Stimulated activated effector memory CD8-positive, alpha-beta T cell treated with anti-CD3 and anti-CD28 coated beads, Interleukin-12 subunit alpha, Interleukin-12 subunit beta, amount 100 ng/mL, for 72 hours (primary cell): ENCODE measurements around the gene CNTN2.

ENCODE experiments used
- ATAC-seq: fragments of 150-1000 bp; cut with Tn5 transposase; 2 replicates; pipeline ENCODE4 v1.10.0; 2021
- DNase-seq, 2 donors: peaks; one replicate each; pipeline ENCODE4 v3.0.0; 2021 to 2022; ENCODE audit warnings: low spot score in 2 of 2
- H3K27ac Mint-ChIP-seq: one replicate; pipeline ENCODE4 v1.8.0; 2022; ENCODE audit warnings: mild to moderate bottlenecking, mixed read lengths
- H3K36me3 Mint-ChIP-seq: one replicate; pipeline ENCODE4 v1.8.0; 2022; ENCODE audit warnings: mild to moderate bottlenecking, mixed read lengths
- H3K4me1 Mint-ChIP-seq: one replicate; pipeline ENCODE4 v1.8.0; 2022; ENCODE audit warnings: mixed read lengths
- H3K4me3 Mint-ChIP-seq: one replicate; pipeline ENCODE4 v1.8.0; 2022; ENCODE audit warnings: mild to moderate bottlenecking, mixed read lengths
- H3K9me3 Mint-ChIP-seq: one replicate; pipeline ENCODE4 v1.8.0; 2022; ENCODE audit warnings: mixed read lengths

CNTN2 gene

GRCh38 chr1:205057808-205058575 is 15.0 kb downstream of the CNTN2 start:
- Mint-ChIP-seq H3K9me3 (no peaks in the 10 kb centered on the region), H3K27ac (no peak overlapping the region), H3K4me1 (no peaks in the 10 kb centered on the region), H3K36me3 (no peaks in the 10 kb centered on the region), H3K4me3 (no peak overlapping the region)
- DNase-seq (no peak), ATAC-seq (no peak)

- ATAC-seq: no peak
- H3K4me1 Mint-ChIP-seq: no peaks in the 10 kb centered on the region
- no peaks in the 10 kb centered on the region for H3K9me3 Mint-ChIP-seq
- no peak overlapping the region for H3K4me3 Mint-ChIP-seq
- no peak overlapping the region for H3K27ac Mint-ChIP-seq
- DNase-seq: no peak
- H3K36me3 Mint-ChIP-seq: no peaks in the 10 kb centered on the region
These were observed 15.8 kb downstream of the CNTN2 start for GRCh38 chr1:205058853-205059252.

DNA sequence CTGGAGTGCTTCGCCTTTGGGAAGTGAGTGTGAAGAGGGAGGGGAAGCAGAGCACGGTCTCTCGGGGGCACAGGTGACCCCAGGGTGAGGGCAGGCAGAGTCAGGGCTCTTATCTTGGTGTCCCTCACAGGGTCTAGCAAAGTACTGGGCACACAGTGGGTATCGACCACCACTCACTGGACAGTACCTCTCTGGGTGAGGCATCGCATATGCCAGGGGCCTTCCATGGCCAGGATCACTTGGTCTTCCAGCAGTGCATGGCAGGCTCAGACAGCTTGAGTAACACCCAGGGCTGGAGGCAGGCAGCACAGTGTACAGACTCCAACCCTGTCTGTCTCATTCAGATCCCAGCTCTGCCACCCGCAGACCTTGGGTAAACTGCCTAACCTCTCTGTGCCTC is 16.6 kb downstream of the CNTN2 start:
- Mint-ChIP-seq H3K27ac (no peak overlapping the region), H3K4me3 (no peak overlapping the region), H3K9me3 (no peaks in the 10 kb centered on the region), H3K36me3 (no peaks in the 10 kb centered on the region), H3K4me1 (no peaks in the 10 kb centered on the region)
- ATAC-seq: no peak
- DNase-seq: no peak

GRCh38 chr1:205060746-205061145 is 17.7 kb downstream of the CNTN2 start:
- DNase-seq: no peak
- Mint-ChIP-seq H3K36me3 (no peaks in the 10 kb centered on the region), H3K9me3 (no peaks in the 10 kb centered on the region), H3K4me1 (no peaks in the 10 kb centered on the region), H3K4me3 (no peak overlapping the region), H3K27ac (no peak overlapping the region)
- no peak for ATAC-seq

DNA sequence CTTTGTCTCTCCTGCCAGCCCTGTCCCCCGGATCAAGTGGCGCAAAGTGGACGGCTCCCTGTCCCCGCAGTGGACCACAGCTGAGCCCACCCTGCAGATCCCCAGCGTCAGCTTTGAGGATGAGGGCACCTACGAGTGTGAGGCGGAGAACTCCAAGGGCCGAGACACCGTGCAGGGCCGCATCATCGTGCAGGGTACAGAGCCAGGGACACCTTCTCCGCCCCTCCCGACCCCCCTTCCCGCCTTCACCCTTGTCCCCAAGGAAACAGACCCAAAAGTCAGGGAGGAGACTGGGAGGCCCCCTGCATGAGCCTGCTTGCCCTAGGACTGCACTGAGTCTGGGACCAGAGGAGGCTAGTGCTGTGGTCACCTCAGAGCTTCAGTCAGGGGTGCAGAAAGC is 18.2 kb downstream of the CNTN2 start:
- ATAC-seq (no peak), DNase-seq (peak in 1 of 2 donors; percentile 51)
- H3K4me1 Mint-ChIP-seq: no peaks in the 10 kb centered on the region
- H3K36me3 Mint-ChIP-seq: no peaks in the 10 kb centered on the region
- H3K4me3 Mint-ChIP-seq: no peak overlapping the region
- no peaks in the 10 kb centered on the region for H3K9me3 Mint-ChIP-seq
- no peak overlapping the region for H3K27ac Mint-ChIP-seq

DNA sequence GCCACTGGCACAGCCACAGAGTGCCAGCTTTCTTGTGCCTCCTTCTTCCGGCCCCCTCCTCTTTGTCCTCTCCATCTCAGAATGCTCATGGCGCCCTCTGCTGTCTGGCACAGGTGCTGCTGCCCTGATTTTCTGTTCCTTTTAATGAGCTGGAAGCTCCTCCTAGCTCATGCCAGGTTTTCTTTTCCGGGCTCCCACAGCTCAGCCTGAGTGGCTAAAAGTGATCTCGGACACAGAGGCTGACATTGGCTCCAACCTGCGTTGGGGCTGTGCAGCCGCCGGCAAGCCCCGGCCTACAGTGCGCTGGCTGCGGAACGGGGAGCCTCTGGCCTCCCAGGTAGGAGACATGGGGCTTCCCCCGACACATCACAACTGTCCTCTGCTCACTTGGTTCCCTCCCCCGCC is 18.7 kb downstream of the CNTN2 start:
- DNase-seq (peak; percentile 53 to 87), ATAC-seq (peak; percentile 49)
- Mint-ChIP-seq H3K36me3 (no peaks in the 10 kb centered on the region), H3K27ac (no peak overlapping the region), H3K4me3 (no peak overlapping the region), H3K9me3 (no peaks in the 10 kb centered on the region), H3K4me1 (no peaks in the 10 kb centered on the region)

- H3K4me1 Mint-ChIP-seq: no peaks in the 10 kb centered on the region
- H3K27ac Mint-ChIP-seq: no peak overlapping the region
- DNase-seq: no peak
- no peaks in the 10 kb centered on the region for H3K36me3 Mint-ChIP-seq
- H3K9me3 Mint-ChIP-seq: no peaks in the 10 kb centered on the region
- no peak for ATAC-seq
- H3K4me3 Mint-ChIP-seq: no peak overlapping the region
These were observed 19.3 kb downstream of the CNTN2 start for GRCh38 chr1:205062319-205062718.

- Mint-ChIP-seq H3K4me1 (no peaks in the 10 kb centered on the region), H3K27ac (no peak overlapping the region), H3K36me3 (no peaks in the 10 kb centered on the region), H3K9me3 (no peaks in the 10 kb centered on the region), H3K4me3 (no peak overlapping the region)
- ATAC-seq (no peak), DNase-seq (no peak)
These were observed 19.9 kb downstream of the CNTN2 start for GRCh38 chr1:205062895-205063294.

DNA sequence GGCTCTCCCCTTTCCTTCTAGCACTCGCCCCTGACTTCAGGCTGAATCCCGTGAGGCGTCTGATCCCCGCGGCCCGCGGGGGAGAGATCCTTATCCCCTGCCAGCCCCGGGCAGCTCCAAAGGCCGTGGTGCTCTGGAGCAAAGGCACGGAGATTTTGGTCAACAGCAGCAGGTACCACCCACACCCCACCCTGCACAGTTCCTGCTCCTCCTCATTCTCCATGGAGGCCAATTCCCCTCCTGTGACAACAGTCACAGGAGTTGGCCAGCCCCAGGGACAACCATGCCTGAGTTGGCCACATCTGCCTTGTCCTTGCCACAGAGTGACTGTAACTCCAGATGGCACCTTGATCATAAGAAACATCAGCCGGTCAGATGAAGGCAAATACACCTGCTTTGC is 21.3 kb downstream of the CNTN2 start:
- no peak for DNase-seq
- no peak for ATAC-seq
- no peaks in the 10 kb centered on the region for H3K9me3 Mint-ChIP-seq
- H3K36me3 Mint-ChIP-seq: no peaks in the 10 kb centered on the region
- no peaks in the 10 kb centered on the region for H3K4me1 Mint-ChIP-seq
- no peak overlapping the region for H3K4me3 Mint-ChIP-seq
- H3K27ac Mint-ChIP-seq: no peak overlapping the region

GRCh38 chr1:205064741-205065316 is 21.8 kb downstream of the CNTN2 start:
- ATAC-seq (no peak), DNase-seq (no peak)
- Mint-ChIP-seq H3K4me3 (no peak overlapping the region), H3K4me1 (no peaks in the 10 kb centered on the region), H3K36me3 (no peaks in the 10 kb centered on the region), H3K27ac (no peak overlapping the region), H3K9me3 (no peaks in the 10 kb centered on the region)

DNA sequence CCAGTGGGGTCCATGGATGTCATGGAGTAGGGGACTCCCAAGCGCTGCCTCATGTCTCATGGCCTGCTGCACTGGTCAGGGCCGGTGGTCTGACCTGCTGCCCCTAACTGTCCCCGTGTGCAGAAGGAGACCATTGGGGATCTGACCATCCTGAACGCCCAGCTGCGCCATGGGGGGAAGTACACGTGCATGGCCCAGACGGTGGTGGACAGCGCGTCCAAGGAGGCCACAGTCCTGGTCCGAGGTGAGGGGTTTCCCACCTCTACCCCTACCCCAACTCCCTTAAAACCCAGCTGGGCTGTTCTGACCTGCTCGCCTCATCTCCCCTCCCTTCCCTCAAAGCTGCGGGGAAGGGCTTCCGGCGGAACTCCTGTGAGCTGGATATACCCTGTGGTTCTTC is 22.7 kb downstream of the CNTN2 start:
- DNase-seq: no peak
- Mint-ChIP-seq H3K9me3 (no peaks in the 10 kb centered on the region), H3K4me3 (no peak overlapping the region), H3K27ac (no peak overlapping the region), H3K4me1 (no peaks in the 10 kb centered on the region), H3K36me3 (no peaks in the 10 kb centered on the region)
- no peak for ATAC-seq

- DNase-seq: no peak
- H3K9me3 Mint-ChIP-seq: no peaks in the 10 kb centered on the region
- no peak for ATAC-seq
These were observed 23.3 kb downstream of the CNTN2 start for GRCh38 chr1:205066141-205066818.

GRCh38 chr1:205067031-205067430 is 24.0 kb downstream of the CNTN2 start:
- Mint-ChIP-seq H3K4me3 (no peak overlapping the region), H3K4me1 (no peaks in the 10 kb centered on the region), H3K36me3 (no peaks in the 10 kb centered on the region), H3K9me3 (no peaks in the 10 kb centered on the region), H3K27ac (no peak overlapping the region)
- ATAC-seq (no peak), DNase-seq (no peak)

More at GRCh38 chr1:205066141-205066818, 23.3 kb downstream of the CNTN2 start:
- no peak overlapping the region for H3K27ac Mint-ChIP-seq
- no peaks in the 10 kb centered on the region for H3K4me1 Mint-ChIP-seq
- H3K4me3 Mint-ChIP-seq: no peak overlapping the region
- H3K36me3 Mint-ChIP-seq: no peaks in the 10 kb centered on the region

- no peak for DNase-seq
- ATAC-seq: no peak
- H3K27ac Mint-ChIP-seq: no peak overlapping the region
These were observed 25.0 kb downstream of the CNTN2 start for GRCh38 chr1:205068001-205068400.

DNA sequence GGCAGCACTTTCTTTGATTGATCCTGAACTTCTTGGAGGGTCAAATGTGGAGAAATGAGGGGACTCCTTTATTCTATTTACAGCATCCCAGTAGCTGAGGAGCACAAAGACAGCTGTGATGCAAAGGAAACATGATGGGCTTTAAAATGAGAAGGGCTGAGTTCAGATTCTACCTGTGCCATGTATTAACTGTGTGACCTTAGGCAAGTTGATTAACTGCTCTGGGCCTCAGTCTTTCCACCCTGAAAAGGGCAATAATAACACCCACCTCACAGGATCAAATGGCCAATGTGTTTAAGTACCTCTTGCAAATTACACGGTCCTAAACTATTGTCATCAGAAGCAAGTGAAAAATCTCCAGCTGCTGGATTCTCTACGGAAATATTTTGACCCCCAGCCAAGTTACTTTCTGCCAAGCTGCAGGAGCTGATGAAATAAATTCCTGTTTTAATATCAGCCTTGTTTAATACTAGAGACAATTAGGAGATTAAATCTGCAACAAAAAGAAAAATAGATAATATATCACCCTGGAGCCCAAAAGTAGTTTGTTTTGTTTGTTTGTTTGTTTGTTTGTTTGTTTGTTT is 25.5 kb downstream of the CNTN2 start:
- Mint-ChIP-seq H3K36me3 (no peaks in the 10 kb centered on the region), H3K4me1 (no peaks in the 10 kb centered on the region), H3K27ac (no peak overlapping the region), H3K4me3 (no peak overlapping the region), H3K9me3 (no peaks in the 10 kb centered on the region)
- DNase-seq: no peak
- no peak for ATAC-seq

More at GRCh38 chr1:205068001-205068400, 25.0 kb downstream of the CNTN2 start:
- Mint-ChIP-seq H3K36me3 (no peaks in the 10 kb centered on the region), H3K4me3 (no peak overlapping the region), H3K9me3 (no peaks in the 10 kb centered on the region), H3K4me1 (no peaks in the 10 kb centered on the region)
